Fibroblast of pulmonary artery (primary cell): Measurements from ENCODE around the gene CMTM7.

Experiments
- DNase-seq: peaks from one replicate; pipeline ENCODE4 v3.0.0-alpha.2; 2010; ENCODE audit warnings: low read depth
- H3K4me3 ChIP-seq: replicated peaks from 2 replicates; pipeline ENCODE4 v1.5.1; 2011; ENCODE audit warnings: low read depth, mild to moderate bottlenecking, control low read depth, low read length, moderate library complexity
- TF ChIP-seq, protein P1 (sequence below): IDR thresholded peaks from 2 replicates; pipeline ENCODE4 v1.5.1; 2011; ENCODE audit warnings: mild to moderate bottlenecking, control low read depth, low read length, inconsistent platforms; ENCODE audit errors: missing control alignments

Gene CMTM7

DNA sequence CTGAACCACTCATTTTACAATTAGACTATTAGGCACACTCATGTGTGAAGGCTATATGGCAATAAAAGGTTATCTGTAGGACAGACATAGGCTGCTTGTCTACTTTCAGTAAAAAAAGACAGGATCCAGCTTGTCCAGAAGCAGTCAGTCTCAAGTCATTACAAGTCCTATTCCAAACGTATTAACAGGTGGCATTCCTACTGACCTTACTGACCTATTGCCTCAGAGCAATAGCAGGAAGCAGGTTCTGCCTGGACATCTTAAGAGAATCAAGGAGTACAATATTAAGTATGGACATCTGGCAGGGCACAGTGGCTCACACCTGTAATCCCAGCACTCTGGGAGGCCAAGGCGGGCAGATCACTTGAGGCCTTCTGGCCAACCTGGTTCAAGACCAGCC, 104.0 kb downstream of the CMTM7 start:
- no peak for DNase-seq
- TF ChIP-seq, protein P1, sequence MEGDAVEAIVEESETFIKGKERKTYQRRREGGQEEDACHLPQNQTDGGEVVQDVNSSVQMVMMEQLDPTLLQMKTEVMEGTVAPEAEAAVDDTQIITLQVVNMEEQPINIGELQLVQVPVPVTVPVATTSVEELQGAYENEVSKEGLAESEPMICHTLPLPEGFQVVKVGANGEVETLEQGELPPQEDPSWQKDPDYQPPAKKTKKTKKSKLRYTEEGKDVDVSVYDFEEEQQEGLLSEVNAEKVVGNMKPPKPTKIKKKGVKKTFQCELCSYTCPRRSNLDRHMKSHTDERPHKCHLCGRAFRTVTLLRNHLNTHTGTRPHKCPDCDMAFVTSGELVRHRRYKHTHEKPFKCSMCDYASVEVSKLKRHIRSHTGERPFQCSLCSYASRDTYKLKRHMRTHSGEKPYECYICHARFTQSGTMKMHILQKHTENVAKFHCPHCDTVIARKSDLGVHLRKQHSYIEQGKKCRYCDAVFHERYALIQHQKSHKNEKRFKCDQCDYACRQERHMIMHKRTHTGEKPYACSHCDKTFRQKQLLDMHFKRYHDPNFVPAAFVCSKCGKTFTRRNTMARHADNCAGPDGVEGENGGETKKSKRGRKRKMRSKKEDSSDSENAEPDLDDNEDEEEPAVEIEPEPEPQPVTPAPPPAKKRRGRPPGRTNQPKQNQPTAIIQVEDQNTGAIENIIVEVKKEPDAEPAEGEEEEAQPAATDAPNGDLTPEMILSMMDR: no peak
- no peak overlapping the region for H3K4me3 ChIP-seq

DNA sequence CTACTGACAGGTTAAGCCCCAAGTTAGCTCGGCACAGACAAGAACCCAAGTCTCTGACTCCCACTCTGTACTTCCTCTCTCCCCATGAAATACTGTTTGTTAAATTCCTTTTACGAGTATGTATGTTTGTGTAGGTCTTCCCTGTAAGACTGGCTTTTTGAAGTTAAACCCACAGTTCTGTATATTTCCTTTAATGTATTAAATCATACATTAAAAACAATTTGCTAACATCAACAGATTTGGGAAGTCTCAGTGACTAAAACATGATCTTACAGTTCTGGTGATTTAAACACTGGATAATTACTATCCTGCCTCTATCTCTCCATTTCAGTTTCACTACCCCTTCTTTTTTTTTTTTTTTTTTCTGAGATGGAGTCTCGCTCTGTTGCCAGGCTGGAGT, 106.6 kb downstream of the CMTM7 start:
- H3K4me3 ChIP-seq: no peak overlapping the region
- TF ChIP-seq, protein P1: no peak
- DNase-seq: no peak

DNA sequence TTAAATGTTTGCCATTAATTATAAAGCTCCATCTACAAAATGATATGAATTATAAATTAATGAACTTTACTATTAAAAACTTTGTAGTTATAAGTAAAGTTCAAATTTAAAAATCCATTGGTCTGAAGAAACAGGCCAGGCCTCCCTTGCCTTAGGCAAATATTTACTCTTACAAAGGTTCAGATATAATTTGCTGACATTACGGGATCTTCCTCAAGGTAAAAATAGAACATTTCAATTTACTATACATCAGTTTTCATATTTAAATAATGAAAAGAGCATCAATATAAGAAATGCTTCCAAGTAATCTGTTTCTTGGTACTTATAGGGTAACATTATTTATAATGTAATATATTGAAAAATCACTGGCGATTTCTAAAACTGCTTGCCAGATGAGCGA, 107.3 kb downstream of the CMTM7 start:
- DNase-seq: no peak
- H3K4me3 ChIP-seq: no peak overlapping the region
- TF ChIP-seq, protein P1: no peak

DNA sequence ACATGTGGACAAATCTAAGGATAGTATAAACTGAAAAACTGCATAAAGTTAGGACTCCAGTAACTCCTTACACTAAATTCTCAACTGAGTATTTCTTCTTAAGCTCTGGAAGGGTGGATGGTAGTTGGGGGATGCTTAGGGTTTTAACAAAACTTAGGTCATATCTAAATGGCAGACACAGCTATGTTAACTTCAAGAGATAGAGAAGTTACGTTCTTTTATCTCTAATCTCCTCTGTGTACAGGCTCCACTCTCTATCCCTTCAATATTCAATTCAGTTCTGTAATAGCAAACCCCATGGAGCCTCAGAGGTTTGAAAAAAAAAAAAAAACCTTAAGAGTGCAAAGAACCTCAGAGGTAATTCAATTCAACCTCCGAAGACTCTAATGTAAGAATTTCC, 107.9 kb downstream of the CMTM7 start:
- TF ChIP-seq, protein P1: no peak
- DNase-seq: no peak
- H3K4me3 ChIP-seq: no peak overlapping the region

DNA sequence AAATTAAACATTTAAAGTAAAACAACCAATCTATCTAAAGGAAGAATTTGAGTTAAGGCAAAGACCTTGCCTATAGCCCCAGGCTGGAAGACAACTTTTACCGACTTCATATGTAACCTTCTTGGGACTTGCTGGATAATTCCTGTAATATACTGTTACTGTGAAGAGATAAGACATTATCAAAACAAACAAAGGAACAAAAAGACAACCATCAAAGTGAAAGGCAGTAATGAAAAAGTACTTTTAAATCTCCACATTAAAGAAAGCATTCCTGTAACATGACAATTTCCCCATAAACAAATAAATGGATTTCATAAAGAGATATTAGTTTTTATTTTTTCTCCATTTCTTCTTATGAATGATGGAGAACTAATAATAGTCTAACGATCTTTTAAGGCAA, 108.6 kb downstream of the CMTM7 start:
- TF ChIP-seq, protein P1: no peak
- no peak for DNase-seq
- H3K4me3 ChIP-seq: peak overlapping the region; percentile 92

DNA sequence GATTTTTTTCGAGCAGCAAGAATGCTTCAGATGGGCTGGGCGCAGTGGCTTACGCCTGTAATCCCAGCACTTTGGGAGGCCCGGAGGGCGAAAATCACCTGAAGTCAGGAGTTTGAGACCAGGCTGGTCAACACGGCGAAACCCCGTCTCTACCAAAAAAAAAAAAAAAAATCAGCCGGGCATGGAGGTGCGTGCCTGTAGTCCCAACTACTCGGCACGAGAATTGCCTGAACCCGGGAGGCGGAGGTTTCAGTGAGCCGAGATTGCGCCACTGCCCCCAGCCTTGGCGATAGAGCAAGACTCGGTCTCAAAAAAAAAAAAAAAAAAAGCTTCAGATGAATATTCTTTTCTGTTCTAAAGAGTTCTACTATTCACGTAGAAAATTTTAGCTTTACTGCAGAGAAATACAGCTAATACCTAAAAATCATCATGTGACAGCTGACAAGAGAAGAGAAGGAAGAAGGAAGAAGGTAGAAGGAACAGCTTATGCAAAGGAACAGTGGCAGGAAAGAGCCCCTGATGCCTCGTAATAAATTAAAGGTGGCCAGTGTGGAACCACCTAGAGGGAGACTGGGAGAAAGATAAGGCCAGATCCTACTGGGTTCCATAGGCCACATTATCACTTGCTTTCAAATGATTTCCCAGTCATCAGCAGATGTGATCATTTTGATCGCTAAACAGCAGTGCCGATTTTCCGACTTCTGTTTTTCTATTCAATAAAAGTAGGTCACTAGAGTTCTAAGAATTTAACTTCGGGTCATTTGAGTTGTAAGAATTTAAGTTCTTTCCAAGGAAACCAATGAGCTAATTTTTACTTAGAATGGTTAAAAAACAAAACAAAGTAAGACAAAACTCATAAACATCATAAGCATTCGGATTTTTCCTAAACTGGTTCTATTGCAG, 109.5 kb downstream of the CMTM7 start:
- peak; percentile 28 for DNase-seq
- peak overlapping the region; percentile 92 for H3K4me3 ChIP-seq
- TF ChIP-seq, protein P1: no peak

DNA sequence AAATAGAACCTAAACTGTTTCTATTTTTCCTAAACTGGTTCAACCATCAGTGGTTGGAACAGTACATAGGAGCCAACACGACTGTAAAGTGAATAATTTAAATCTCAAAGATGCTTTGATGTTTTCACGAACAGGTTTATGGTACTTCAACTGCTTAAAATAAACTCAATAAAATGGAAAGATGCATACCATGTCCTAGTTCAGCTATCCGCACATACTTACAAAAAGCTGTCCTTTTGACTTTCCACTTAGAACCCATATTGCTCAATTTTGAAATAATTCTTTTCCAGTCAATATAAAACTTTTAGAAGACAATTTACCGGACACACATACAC, 110.1 kb downstream of the CMTM7 start:
- peak overlapping the region; percentile 92 for H3K4me3 ChIP-seq
- no peak for DNase-seq
- TF ChIP-seq, protein P1: no peak
